IMR-90 (cell line): Measurements from ENCODE around the gene TEX53. TPM values are rescaled to one million over a fixed set of nuclear protein-coding genes. Genes with fewer than 3 reads are reported as not detected.

Source experiments
- ATAC-seq: fragments of 200-7000 bp; cut with Tn5 transposase; 2 replicates; pipeline ENCODE4 v1.9.1; 2020; ENCODE audit warnings: low read depth, mild to moderate bottlenecking, moderate library complexity
- BruUV-seq: library from RNA; stranded (reverse); fragments of 400-500 nt; replicated peaks from 2 replicates; lab custom pipeline; 2021; lab: Mats Ljungman, UMichigan
- CTCF ChIA-PET: fragments of 300-600 bp; formaldehyde crosslinking; extraction: SDS; loops from one replicate; lab custom pipeline; 2021; ENCODE audit warnings: antibody characterized with exemption; lab: Yijun Ruan, JAX
- POLR2A ChIA-PET: fragments of 300-600 bp; sonication (Branson Sonifier 250); formaldehyde crosslinking; loops from one replicate; lab custom pipeline; 2022; ENCODE audit warnings: antibody characterized with exemption; ENCODE audit not compliant: unreplicated experiment; lab: Charles Lee
- DNase-seq: peaks from one replicate; pipeline ENCODE4 v3.0.0; 2013
- H2AFZ ChIP-seq: replicated peaks from 2 replicates; pipeline ENCODE3; 2013; ENCODE audit warnings: low read length, mild to moderate bottlenecking; ENCODE audit not compliant: poor library complexity
- H2AK5ac ChIP-seq: 2 replicates; pipeline ENCODE4 v1.6.1; 2013; ENCODE audit warnings: low read depth, low read length, inconsistent platforms
- H2AK9ac ChIP-seq: replicated peaks from 2 replicates; pipeline ENCODE3; 2013; ENCODE audit warnings: mild to moderate bottlenecking, low read depth, low read length, moderate library complexity; ENCODE audit not compliant: poor library complexity
- H2BK120ac ChIP-seq: 2 replicates; pipeline ENCODE4 v1.6.1; 2013; ENCODE audit warnings: low read depth, low read length, inconsistent platforms
- H2BK15ac ChIP-seq: 3 replicates; pipeline ENCODE4 v1.6.1; 2013; ENCODE audit warnings: low read depth, low read length, inconsistent platforms
- H2BK20ac ChIP-seq: 2 replicates; pipeline ENCODE4 v1.6.1; 2013; ENCODE audit warnings: low read depth, mild to moderate bottlenecking, inconsistent platforms, low read length, moderate library complexity
- H2BK5ac ChIP-seq: 2 replicates; pipeline ENCODE4 v1.6.1; 2013; ENCODE audit warnings: mild to moderate bottlenecking, low read depth, low read length, inconsistent platforms; ENCODE audit not compliant: poor library complexity, severe bottlenecking
- H3K14ac ChIP-seq: replicated peaks from 2 replicates; pipeline ENCODE4 v1.6.1; 2013; ENCODE audit warnings: low read depth, low read length, inconsistent platforms
- H3K18ac ChIP-seq: 2 replicates; pipeline ENCODE4 v1.6.1; 2013; ENCODE audit warnings: low read depth, low read length, control low read depth
- H3K23ac ChIP-seq: 2 replicates; pipeline ENCODE4 v1.6.1; 2013; ENCODE audit warnings: low read depth, low read length, inconsistent platforms
- H3K27ac ChIP-seq: 2 replicates; pipeline ENCODE4 v1.5.1; 2013; ENCODE audit warnings: mild to moderate bottlenecking, control low read depth, low read length; ENCODE audit not compliant: insufficient read depth
- H3K27me3 ChIP-seq: 2 replicates; pipeline ENCODE4 v1.6.1; 2013; ENCODE audit warnings: low read length; ENCODE audit not compliant: control insufficient read depth, insufficient read depth
- H3K36me3 ChIP-seq: 2 replicates; pipeline ENCODE4 v1.6.1; 2013; ENCODE audit warnings: low read length, mixed read lengths; ENCODE audit not compliant: control insufficient read depth, insufficient read depth
- H3K4ac ChIP-seq: 2 replicates; pipeline ENCODE4 v1.6.1; 2013; ENCODE audit warnings: low read depth, low read length, inconsistent platforms
- H3K4me1 ChIP-seq: 2 replicates; pipeline ENCODE4 v1.6.1; 2013; ENCODE audit warnings: low read length, mixed read lengths; ENCODE audit not compliant: control insufficient read depth, insufficient read depth
- H3K4me2 ChIP-seq: 2 replicates; pipeline ENCODE4 v1.6.1; 2013; ENCODE audit warnings: low read depth, mild to moderate bottlenecking, control low read depth, low read length, moderate library complexity
- H3K4me3 ChIP-seq: 2 replicates; pipeline ENCODE4 v1.5.1; 2013; ENCODE audit warnings: low read depth, mild to moderate bottlenecking, control low read depth, low read length, moderate library complexity; ENCODE audit not compliant: insufficient read depth
- H3K56ac ChIP-seq: 2 replicates; pipeline ENCODE4 v1.6.1; 2013; ENCODE audit warnings: low read length, inconsistent platforms; ENCODE audit not compliant: insufficient read depth; ENCODE audit errors: extremely low read depth
- H3K79me1 ChIP-seq, 2 experiments: 2 replicates each; pipeline ENCODE4 v1.6.1; 2013; ENCODE audit warnings: low read length in 2 of 2, inconsistent platforms in 1 of 2, low read depth in 1 of 2
- H3K9ac ChIP-seq: 2 replicates; pipeline ENCODE4 v1.6.1; 2013; ENCODE audit warnings: low read depth, low read length, control low read depth
- H3K9me1 ChIP-seq: 2 replicates; pipeline ENCODE4 v1.6.1; 2013; ENCODE audit warnings: low read length, inconsistent platforms; ENCODE audit not compliant: insufficient read depth
- H3K9me3 ChIP-seq: 2 replicates; pipeline ENCODE4 v1.6.1; 2013; ENCODE audit warnings: low read length; ENCODE audit not compliant: control insufficient read depth, insufficient read depth
- H4K20me1 ChIP-seq: 2 replicates; pipeline ENCODE4 v1.6.1; 2013; ENCODE audit warnings: low read length, inconsistent platforms; ENCODE audit not compliant: insufficient read depth
- H4K5ac ChIP-seq: 2 replicates; pipeline ENCODE4 v1.6.1; 2013; ENCODE audit warnings: mild to moderate bottlenecking, low read depth, low read length, control low read depth
- H4K8ac ChIP-seq, 2 experiments: 2 replicates each; pipeline ENCODE4 v1.6.1; 2013; ENCODE audit warnings: low read depth in 2 of 2, low read length in 2 of 2, control low read depth in 1 of 2, inconsistent platforms in 1 of 2
- H4K91ac ChIP-seq: 2 replicates; pipeline ENCODE4 v1.6.1; 2013; ENCODE audit warnings: low read depth, low read length, inconsistent platforms; ENCODE audit not compliant: insufficient read depth
- BHLHE40 ChIP-seq: fragments of 150-350 bp; IDR thresholded peaks from 2 replicates; pipeline ENCODE4 v1.6.1; 2016; ENCODE audit warnings: mild to moderate bottlenecking, low read depth, low read length
- CEBPB ChIP-seq: IDR thresholded peaks from 2 replicates; pipeline ENCODE4 v1.6.1; 2012; ENCODE audit warnings: low read depth, low read length, improper control_type of control experiment
- FOS ChIP-seq: fragments of 150-350 bp; IDR thresholded peaks from 2 replicates; pipeline ENCODE4 v1.6.1; 2016; ENCODE audit warnings: low read depth, low read length
- USF2 ChIP-seq: fragments of 150-350 bp; IDR thresholded peaks from 2 replicates; pipeline ENCODE4 v1.6.1; 2017; ENCODE audit warnings: mild to moderate bottlenecking, antibody characterized with exemption, low read length, low read depth
- WGBS, 2 experiments: methylation state at CpG; one replicate each; pipeline versions ENCODE4 v1.1.5 to v1.1.7; 2013; ENCODE audit warnings: missing lambda C conversion rate in 2 of 2; ENCODE audit not compliant: insufficient read length in 1 of 2; ENCODE audit errors: extremely low coverage in 2 of 2; 5-methylcytosine and 5-hydroxymethylcytosine counted together
- dilution Hi-C: fragments of 300-500 bp; cut with HindIII; formaldehyde crosslinking; loops from one replicate; pipeline ENCODE4 v1.14.3; 2018; ENCODE audit warnings: low sequenced_read_pairs; ENCODE audit not compliant: unreplicated experiment
- in situ Hi-C: fragments of 300-500 bp; cut with MboI; formaldehyde crosslinking; loops from 3 replicates; pipeline ENCODE4 v1.14.3; 2019; ENCODE audit warnings: low sequenced_read_pairs, inconsistent platforms, mixed read lengths
- intact Hi-C: fragments of 100-400 bp; cut with micrococcal nuclease; formaldehyde crosslinking; loops from 2 replicates; pipeline ENCODE4 v1.10.0; 2022
- polyA plus RNA-seq, 3 experiments: library from polyadenylated mRNA; depleted of rRNA; stranded (reverse); fragments of >200 nt; gene quantifications; 2 replicates each; pipeline ENCODE4 v1.2.3, GENCODE V29; 2012; ENCODE audit warnings: low replicate concordance in 1 of 3
- total RNA-seq: library from RNA; depleted of rRNA; stranded (reverse); fragments of >200 nt; gene quantifications from 2 replicates; pipeline ENCODE4 v1.2.3, GENCODE V29; 2012

The TEX53 gene
- total and polyA plus RNA-seq, 2 of the 4 experiments (the other 2 are of a cell fraction) = not detected

- H3K27ac ChIP-seq = no peak overlapping the region
- BruUV-seq = no TSS peak
- H2AK9ac ChIP-seq = no peak overlapping the region
- no peaks in the 10 kb centered on the region for H4K20me1 ChIP-seq
- no peak overlapping the region for H3K18ac ChIP-seq
- no peak overlapping the region for H2BK20ac ChIP-seq
- H2AK5ac ChIP-seq = no peak overlapping the region
- CTCF ChIA-PET = no interaction called here
- no peak overlapping the region for H4K8ac ChIP-seq
- ATAC-seq = no peak
- no peak overlapping the region for H4K5ac ChIP-seq
- no peak overlapping the region for H3K23ac ChIP-seq
- in situ Hi-C loops = no loop called here
- H3K4me3 ChIP-seq = no peak overlapping the region
- no peak overlapping the region for H2AFZ ChIP-seq
- TF ChIP-seq FOS (no peak), CEBPB (0 out of 2 replicates have a peak, but pooled peaks have one; percentile 23), USF2 (no peak), BHLHE40 (no peak)
- H3K56ac ChIP-seq = no peak overlapping the region
- dilution Hi-C loops = no loop called here
- H3K9me3 ChIP-seq = peaks cover 3% of the 10 kb centered on the region; the same call in 1 of the 2 replicates
- H3K27me3 ChIP-seq = peaks cover 3% of the 10 kb centered on the region; the same call in 1 of the 2 replicates
- H3K14ac ChIP-seq = no peak overlapping the region
- no peak overlapping the region for H3K9ac ChIP-seq
- H3K4me2 ChIP-seq = no peak overlapping the region
- H3K4me1 ChIP-seq = peaks cover 10% of the 10 kb centered on the region
- no peaks in the 10 kb centered on the region for H3K79me1 ChIP-seq
- DNase-seq = no peak
- POLR2A ChIA-PET = no interaction called here
- H2BK15ac ChIP-seq = no peak overlapping the region
- intact Hi-C loops = no loop called here
- no peak overlapping the region for H4K91ac ChIP-seq
- no peaks in the 10 kb centered on the region for H3K36me3 ChIP-seq
- no CpG with 5 or more reads among the region's 2 CpGs for WGBS, 2 experiments
- H2BK120ac ChIP-seq = no peak overlapping the region
- no peak overlapping the region for H2BK5ac ChIP-seq
- peaks cover 15% of the 10 kb centered on the region for H3K9me1 ChIP-seq
- H3K4ac ChIP-seq = no peak overlapping the region
Measured at GRCh38 chr9:114695948-114696347, 38.3 kb upstream of the TEX53 start.
